Upper lobe of right lung (tissue), 1 donor: ENCODE measurements around the gene CYTH4. TPM values are rescaled to one million over a fixed set of nuclear protein-coding genes. Genes with fewer than 3 reads are reported as not detected.
A peak's percentile ranks its signal among the peaks of the same experiment; 100 is the strongest.

Experiments used
- ATAC-seq: fragments of 200-7000 bp; cut with Tn5 transposase; one replicate; pipeline ENCODE4 v1.9.1; 2020; ENCODE audit warnings: mild to moderate bottlenecking, moderate library complexity
- DNase-seq: peaks from one replicate; pipeline ENCODE4 v3.0.0-alpha.2; 2020
- H3K27ac ChIP-seq: fragments of 200-600 bp; one replicate; pipeline ENCODE4 v1.8.0; 2022
- H3K27me3 ChIP-seq: fragments of 200-600 bp; one replicate; pipeline ENCODE4 v1.8.0; 2022; ENCODE audit warnings: mild to moderate bottlenecking
- H3K36me3 ChIP-seq: fragments of 200-600 bp; one replicate; pipeline ENCODE4 v1.8.0; 2022
- H3K4me1 ChIP-seq: fragments of 200-600 bp; one replicate; pipeline ENCODE4 v1.8.0; 2022
- H3K4me3 ChIP-seq: fragments of 200-600 bp; one replicate; pipeline ENCODE4 v1.8.0; 2022; ENCODE audit warnings: mild to moderate bottlenecking
- H3K9me3 ChIP-seq: fragments of 200-600 bp; one replicate; pipeline ENCODE4 v1.8.0; 2022
- intact Hi-C: fragments of 100-400 bp; cut with DNase I; formaldehyde crosslinking; loops from one replicate; pipeline ENCODE4 v1.11.0; 2022
- total RNA-seq: library from RNA; stranded (reverse); fragmentation: NEBNext Ultra II Directional; extraction: Animal tissue kit (Norgen Biotek cat#: 25700); gene quantifications from one replicate; pipeline ENCODE4 v1.2.1, GENCODE V29; 2021
- TF ChIP-seq, protein P1 (sequence below): fragments of 200-600 bp; IDR thresholded peaks from one replicate; pipeline ENCODE4 v1.8.0; 2022; ENCODE audit warnings: antibody characterized with exemption
- donor health status: DM: no; HTN: yes; CAD: no; lungs with severe emphysema.

The CYTH4 gene
- total RNA-seq, 1 donor from 2014 or later, result 37.9 TPM

DNA sequence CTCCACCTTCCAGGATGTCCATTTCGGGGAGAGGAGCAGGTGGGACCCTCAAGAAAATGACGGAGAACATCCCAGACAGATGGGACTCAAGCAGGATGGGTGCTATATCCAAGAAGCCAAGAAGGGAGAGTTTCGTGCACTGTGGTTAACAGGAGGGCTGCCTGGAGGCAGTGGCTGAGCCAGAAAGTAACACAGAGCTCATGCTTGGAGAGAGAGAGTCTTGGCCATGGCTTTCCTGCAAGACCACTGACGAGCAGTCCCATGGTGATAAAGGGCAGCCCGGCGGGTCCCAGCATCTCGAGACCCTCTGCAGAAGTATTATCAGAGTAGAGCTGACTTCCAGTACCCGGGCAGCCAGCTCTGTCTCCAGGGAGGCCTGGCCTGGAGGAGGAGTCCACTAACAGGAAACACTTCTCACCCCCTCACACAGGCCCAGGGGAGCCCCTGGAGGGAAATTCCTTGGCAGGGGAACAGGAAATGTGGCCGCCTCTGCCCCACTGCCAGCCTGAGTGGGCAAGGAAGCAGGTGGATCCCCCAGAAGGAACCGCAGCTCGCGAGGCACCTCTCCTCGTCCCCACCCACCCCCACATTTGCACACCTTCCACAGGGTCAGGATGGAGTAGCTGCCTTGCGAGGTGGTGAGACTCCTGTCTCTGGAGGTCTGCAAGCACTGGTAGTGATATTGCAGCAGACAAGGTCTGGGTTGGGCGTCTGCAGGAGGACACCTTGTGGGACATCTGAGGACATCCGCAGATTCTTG lies 32.2 kb downstream of the CYTH4 start:
- Histone ChIP-seq H3K36me3 (no peaks in the 10 kb centered on the region), H3K4me1 (peaks cover 21% of the 10 kb centered on the region), H3K27me3 (no peaks in the 10 kb centered on the region), H3K9me3 (no peaks in the 10 kb centered on the region), H3K27ac (no peak overlapping the region), H3K4me3 (no peak overlapping the region)
- intact Hi-C loops, result loop anchor here (10.0 kb wide), 1 partner anchor 120 kb away; no protein-coding TSS in a partner anchor
- no peak for ATAC-seq
- TF ChIP-seq, protein P1, sequence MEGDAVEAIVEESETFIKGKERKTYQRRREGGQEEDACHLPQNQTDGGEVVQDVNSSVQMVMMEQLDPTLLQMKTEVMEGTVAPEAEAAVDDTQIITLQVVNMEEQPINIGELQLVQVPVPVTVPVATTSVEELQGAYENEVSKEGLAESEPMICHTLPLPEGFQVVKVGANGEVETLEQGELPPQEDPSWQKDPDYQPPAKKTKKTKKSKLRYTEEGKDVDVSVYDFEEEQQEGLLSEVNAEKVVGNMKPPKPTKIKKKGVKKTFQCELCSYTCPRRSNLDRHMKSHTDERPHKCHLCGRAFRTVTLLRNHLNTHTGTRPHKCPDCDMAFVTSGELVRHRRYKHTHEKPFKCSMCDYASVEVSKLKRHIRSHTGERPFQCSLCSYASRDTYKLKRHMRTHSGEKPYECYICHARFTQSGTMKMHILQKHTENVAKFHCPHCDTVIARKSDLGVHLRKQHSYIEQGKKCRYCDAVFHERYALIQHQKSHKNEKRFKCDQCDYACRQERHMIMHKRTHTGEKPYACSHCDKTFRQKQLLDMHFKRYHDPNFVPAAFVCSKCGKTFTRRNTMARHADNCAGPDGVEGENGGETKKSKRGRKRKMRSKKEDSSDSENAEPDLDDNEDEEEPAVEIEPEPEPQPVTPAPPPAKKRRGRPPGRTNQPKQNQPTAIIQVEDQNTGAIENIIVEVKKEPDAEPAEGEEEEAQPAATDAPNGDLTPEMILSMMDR, result no peak
- no peak for DNase-seq

DNA sequence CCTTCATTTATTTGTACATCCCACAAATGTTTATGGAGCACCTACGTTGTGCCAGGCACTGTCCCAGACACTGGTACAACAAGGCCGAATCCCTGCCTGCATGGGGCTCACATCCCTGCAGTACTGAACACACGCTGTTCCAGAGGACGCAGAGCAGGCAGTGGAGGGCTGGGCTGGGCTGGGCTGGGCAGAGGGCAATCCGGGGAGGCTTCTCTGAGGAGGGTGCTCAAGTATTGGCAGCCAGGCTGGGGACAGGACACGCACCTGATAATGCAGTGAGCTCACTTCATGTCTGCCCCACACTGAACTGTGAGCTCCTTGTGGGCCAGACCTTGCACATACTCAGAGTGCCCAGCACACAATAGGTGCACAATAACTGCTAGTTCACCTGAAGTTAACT lies 34.1 kb downstream of the CYTH4 start:
- H3K36me3 ChIP-seq, result no peaks in the 10 kb centered on the region
- H3K4me3 ChIP-seq, result no peak overlapping the region
- H3K27ac ChIP-seq, result no peak overlapping the region
- H3K9me3 ChIP-seq, result no peaks in the 10 kb centered on the region
- DNase-seq, result no peak
- TF ChIP-seq, protein P1, result no peak
- intact Hi-C loops, result loop anchor here (10.0 kb wide), 1 partner anchor 118 kb away; no protein-coding TSS in a partner anchor
- H3K4me1 ChIP-seq, result peaks cover 10% of the 10 kb centered on the region
- H3K27me3 ChIP-seq, result no peaks in the 10 kb centered on the region
- no peak for ATAC-seq

DNA sequence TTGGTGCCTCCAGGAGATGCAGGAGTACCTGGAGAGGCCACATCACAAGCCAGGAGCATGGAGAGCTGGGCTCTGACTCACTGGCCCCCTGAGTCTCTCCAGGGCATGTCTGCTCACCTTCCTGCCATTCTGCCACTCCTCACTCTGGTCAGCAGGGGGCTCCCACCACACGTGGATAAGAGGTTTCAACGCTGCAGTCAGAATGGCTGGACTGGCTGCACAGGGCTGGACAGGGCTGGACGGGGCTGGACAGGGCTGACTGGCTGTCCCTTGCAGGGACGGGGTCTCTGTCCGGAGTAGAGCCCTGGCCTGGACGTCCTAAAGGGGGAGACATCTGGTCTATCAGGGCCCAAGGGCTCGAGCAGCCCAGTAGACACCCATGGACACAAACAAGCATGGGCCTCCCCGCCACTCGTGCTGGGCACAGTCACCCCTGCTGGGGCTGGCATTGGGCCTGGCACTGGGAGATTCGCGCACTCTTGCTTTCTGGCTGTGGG lies 34.6 kb downstream of the CYTH4 start:
- DNase-seq (peak; percentile 84), ATAC-seq (peak; percentile 91)
- TF ChIP-seq, protein P1, result peak; percentile 85
- intact Hi-C loops, result loop anchor here (10.0 kb wide), 1 partner anchor 118 kb away; no protein-coding TSS in a partner anchor
- Histone ChIP-seq H3K9me3 (no peaks in the 10 kb centered on the region), H3K36me3 (no peaks in the 10 kb centered on the region), H3K4me1 (peaks cover 10% of the 10 kb centered on the region), H3K27ac (no peak overlapping the region), H3K27me3 (no peaks in the 10 kb centered on the region), H3K4me3 (no peak overlapping the region)

DNA sequence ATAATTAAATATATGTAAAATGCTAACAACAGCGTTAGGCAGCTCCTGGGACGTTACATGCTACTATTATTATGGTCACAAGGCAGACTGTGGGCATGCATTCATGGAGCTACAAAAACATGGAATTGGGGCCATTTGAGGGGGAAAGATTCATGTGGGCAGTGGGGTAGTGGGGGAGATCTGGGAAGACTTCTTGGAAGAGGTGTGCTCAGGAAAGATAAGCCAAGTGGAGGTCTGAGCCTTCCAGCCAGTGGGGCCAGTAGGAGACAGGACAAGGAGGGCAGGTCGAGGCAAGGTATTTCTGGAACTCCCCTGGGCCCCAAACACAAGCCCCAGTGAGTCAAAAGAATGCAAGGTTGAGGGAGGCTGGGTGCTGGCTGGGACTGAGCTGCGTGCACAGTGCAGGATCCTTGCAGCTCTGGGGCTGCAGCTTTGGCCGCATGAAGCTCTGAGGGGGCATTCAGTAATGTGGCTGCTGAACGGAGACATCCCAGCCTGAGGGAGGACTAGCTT lies 35.4 kb downstream of the CYTH4 start:
- TF ChIP-seq, protein P1, result no peak
- intact Hi-C loops, result loop anchor here (10.0 kb wide), 1 partner anchor 117 kb away; no protein-coding TSS in a partner anchor
- Histone ChIP-seq H3K27me3 (peaks cover under 1% of the 10 kb centered on the region), H3K4me3 (no peak overlapping the region), H3K4me1 (peaks cover 10% of the 10 kb centered on the region), H3K27ac (no peak overlapping the region), H3K36me3 (no peaks in the 10 kb centered on the region), H3K9me3 (no peaks in the 10 kb centered on the region)
- ATAC-seq, result no peak
- DNase-seq, result no peak

DNA sequence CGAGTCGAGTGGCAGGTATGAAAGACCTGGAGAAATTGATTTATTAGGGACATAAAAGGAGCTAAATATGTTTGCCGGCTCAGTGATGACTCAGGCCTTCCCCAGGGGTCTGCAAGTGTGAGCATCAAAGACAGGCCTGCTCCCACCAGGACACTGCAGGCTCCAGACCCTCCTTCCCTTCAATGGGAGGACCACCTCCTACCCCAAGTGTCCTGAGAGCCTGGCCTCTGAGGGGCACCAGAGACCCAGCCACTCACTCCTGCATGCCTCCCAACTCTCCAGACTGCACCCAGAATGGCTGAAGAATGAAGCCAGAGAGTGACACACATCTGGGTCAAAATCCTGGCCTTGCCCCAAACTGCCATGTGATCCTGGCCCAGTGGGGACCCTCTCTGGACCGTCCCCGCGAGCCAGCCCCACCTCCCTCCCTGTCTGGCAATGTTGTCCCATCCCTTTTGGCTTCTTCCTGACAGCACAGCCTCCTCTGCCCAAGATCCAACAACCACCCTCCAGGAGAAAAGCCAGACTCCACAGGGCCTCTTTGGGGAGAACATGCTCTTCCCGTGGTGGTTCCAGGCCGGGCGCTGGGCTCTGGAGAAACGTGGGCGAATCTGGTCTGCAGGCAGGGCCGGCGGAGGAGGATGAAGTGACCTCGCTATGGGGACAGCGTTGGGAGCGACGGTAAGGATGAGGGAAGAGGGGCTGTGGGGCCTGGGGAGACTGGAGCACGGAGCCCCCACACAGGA lies 36.2 kb downstream of the CYTH4 start:
- ATAC-seq (no peak), DNase-seq (no peak)
- Histone ChIP-seq H3K27me3 (peaks cover 8% of the 10 kb centered on the region), H3K36me3 (no peaks in the 10 kb centered on the region), H3K27ac (no peak overlapping the region), H3K4me3 (no peak overlapping the region), H3K4me1 (peaks cover 10% of the 10 kb centered on the region), H3K9me3 (no peaks in the 10 kb centered on the region)
- intact Hi-C loops, result loop anchor here (10.0 kb wide), 1 partner anchor 116 kb away; no protein-coding TSS in a partner anchor
- TF ChIP-seq, protein P1, result no peak
